ENCODE results near the gene ZMYND11.

GRCh38 chr10:260819-261429, 125.7 kb downstream of the ZMYND11 start:
- TF ChIP-seq DIDO1 (tag; IDR thresholded peaks at IDR 0.05; ENCODE audit: low read depth) (no peak), HMGXB4 (CRISPR knock-in tag; IDR thresholded peaks at IDR 0.05) (no peak), ZNF354B (CRISPR knock-in tag; IDR thresholded peaks at IDR 0.05) (no peak), SMC3 (conservative IDR thresholded peaks at IDR 0.05; ENCODE audit: insufficient read depth, low read depth, low read length) (no peak), ESRRA (IDR thresholded peaks at IDR 0.05; ENCODE audit: borderline replicate concordance, low read depth) (no peak), CHD1 (IDR thresholded peaks at IDR 0.05; ENCODE audit: low read length) (no peak), CTCF (IDR thresholded peaks at IDR 0.05 in 2 of 3, conservative IDR thresholded peaks at IDR 0.05 in 1 of 3; ENCODE audit: insufficient read depth in 2 of 3, low read depth in 1 of 3, low read length in 3 of 3) (no peak)

Measured in K562 (cell line).